ENCODE results near the gene ANKRD53.

Gene ANKRD53

GRCh38 chr2:70984576-70985282 is 6.3 kb downstream of the ANKRD53 start:
- H3K4me1 Mint-ChIP-seq, result peaks cover 17% of the 10 kb centered on the region

DNA sequence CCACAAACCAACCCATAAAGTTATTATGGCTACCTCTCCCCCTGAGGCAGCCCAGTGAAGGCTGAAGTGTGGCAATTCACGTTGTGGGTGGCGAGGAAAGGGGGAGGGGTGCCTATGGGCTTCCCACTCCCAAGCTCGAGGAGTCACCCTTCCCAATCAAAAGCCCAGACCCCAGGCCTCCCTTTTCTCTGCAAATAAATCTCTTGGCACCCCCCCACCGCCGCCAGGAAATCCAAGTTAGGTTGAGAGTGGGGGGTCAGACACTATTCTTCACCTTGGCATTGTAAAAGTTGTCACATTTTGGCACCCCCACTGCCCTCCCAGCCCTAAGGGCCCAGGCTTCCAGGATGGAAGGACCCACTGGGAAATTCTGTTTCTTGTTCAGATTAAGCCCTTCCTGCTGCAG is 6.9 kb downstream of the ANKRD53 start:
- no peak for DNase-seq
- H3K9me3 Mint-ChIP-seq, result no peaks in the 10 kb centered on the region
- H3K4me1 Mint-ChIP-seq, result peaks cover 17% of the 10 kb centered on the region
- CTCF ChIA-PET, result interaction anchor here (1.0 to 4.5 kb wide), 8 partner anchors 11 to 86 kb away, joined by 3 to 52 read pairs (median 5); no protein-coding TSS in a partner anchor
- no peak overlapping the region for H3K27ac Mint-ChIP-seq
- no peaks in the 10 kb centered on the region for H3K27me3 Mint-ChIP-seq
- H3K36me3 Mint-ChIP-seq, result peaks cover 32% of the 10 kb centered on the region
- H3K4me3 Mint-ChIP-seq, result no peak overlapping the region

More at GRCh38 chr2:70984576-70985282, 6.3 kb downstream of the ANKRD53 start:
- H3K27me3 Mint-ChIP-seq, result no peaks in the 10 kb centered on the region
- H3K36me3 Mint-ChIP-seq, result peaks cover 32% of the 10 kb centered on the region
- CTCF ChIA-PET, result interaction anchor here (0.7 to 4.5 kb wide), 13 partner anchors 8 to 117 kb away, joined by 3 to 52 read pairs (median 5); no protein-coding TSS in a partner anchor
- DNase-seq, result peak; percentile 89
- peak overlapping the region; percentile 33 for H3K4me3 Mint-ChIP-seq
- H3K9me3 Mint-ChIP-seq, result no peaks in the 10 kb centered on the region
- H3K27ac Mint-ChIP-seq, result peak overlapping the region; percentile 56

DNA sequence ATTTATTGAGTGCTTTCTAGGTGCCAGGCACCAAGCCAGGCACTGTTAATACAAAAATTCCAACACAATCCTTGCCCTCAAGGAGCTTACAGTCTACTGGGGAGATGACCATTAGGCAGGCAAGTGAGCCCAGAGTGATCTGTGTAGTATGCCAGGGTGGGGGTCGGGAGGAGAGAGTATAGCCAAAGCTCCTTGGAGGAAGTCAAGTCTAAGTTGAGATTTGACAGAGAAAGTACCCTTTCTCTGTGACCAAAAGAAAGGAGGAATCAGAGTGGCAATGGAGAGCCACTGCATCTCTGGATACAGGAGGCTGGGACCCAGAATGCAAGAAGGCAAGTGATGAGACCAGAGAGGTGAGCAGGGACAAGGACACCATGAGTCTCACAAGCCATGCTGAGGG is 7.5 kb downstream of the ANKRD53 start:
- peaks cover 34% of the 10 kb centered on the region for H3K36me3 Mint-ChIP-seq
- DNase-seq, result no peak
- no peaks in the 10 kb centered on the region for H3K9me3 Mint-ChIP-seq
- H3K4me3 Mint-ChIP-seq, result no peak overlapping the region
- H3K27me3 Mint-ChIP-seq, result no peaks in the 10 kb centered on the region
- peaks cover 17% of the 10 kb centered on the region for H3K4me1 Mint-ChIP-seq
- CTCF ChIA-PET, result interaction anchor here (3.7 to 4.5 kb wide), 2 partner anchors 11 to 15 kb away, joined by 12 to 52 read pairs; no protein-coding TSS in a partner anchor
- no peak overlapping the region for H3K27ac Mint-ChIP-seq

DNA sequence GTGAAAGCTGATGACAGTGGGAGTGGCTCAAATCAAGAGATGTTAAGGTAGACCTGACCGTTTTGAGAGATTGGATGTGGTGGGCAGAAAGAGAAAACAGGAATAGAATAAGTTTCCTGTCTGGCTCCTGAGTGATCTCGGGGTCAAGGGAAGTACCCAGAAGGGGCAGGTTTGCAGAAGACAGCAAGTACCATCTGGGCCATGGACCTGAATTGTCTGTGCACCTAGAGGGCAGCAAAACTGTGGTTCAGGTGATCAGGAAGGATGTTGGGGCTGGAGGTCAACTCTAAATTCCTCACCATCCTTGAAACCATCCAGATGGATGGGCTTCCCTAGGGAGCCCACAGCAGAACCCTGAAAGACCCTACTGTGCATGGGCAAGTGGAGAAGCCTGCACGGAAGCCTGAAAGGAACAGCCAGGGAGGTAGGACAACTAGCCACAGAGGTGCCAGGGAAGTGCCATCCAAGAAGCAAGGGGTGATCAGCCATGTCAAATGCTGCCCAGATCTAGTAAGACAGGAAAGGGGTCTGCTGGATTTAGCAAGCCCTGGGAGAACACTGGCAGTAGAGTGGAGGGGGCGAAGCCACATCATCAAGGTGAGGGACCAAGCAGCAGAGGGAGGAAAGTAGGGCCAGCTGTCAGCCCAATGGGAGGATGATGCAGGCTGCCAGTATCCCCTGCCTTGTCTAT is 8.2 kb downstream of the ANKRD53 start:
- CTCF ChIA-PET, result interaction anchor here (4.5 kb wide), 1 partner anchor 14 kb away, joined by 52 read pairs; no protein-coding TSS in a partner anchor
- peaks cover 18% of the 10 kb centered on the region for H3K4me1 Mint-ChIP-seq

GRCh38 chr2:70987386-70987785 is 9.0 kb downstream of the ANKRD53 start:
- H3K9me3 Mint-ChIP-seq, result no peaks in the 10 kb centered on the region
- no peak for DNase-seq
- CTCF ChIA-PET, result interaction anchor here (0.8 to 1.4 kb wide), 2 partner anchors 14 to 84 kb away, joined by 3 read pairs; no protein-coding TSS in a partner anchor
- H3K4me1 Mint-ChIP-seq, result peaks cover 20% of the 10 kb centered on the region
- H3K27ac Mint-ChIP-seq, result no peak overlapping the region
- no peak overlapping the region for H3K4me3 Mint-ChIP-seq
- H3K36me3 Mint-ChIP-seq, result peaks cover 40% of the 10 kb centered on the region
- no peaks in the 10 kb centered on the region for H3K27me3 Mint-ChIP-seq

More for the DNA sequence above, 8.2 kb downstream of the ANKRD53 start:
- DNase-seq, result no peak
- no peaks in the 10 kb centered on the region for H3K9me3 Mint-ChIP-seq
- no peaks in the 10 kb centered on the region for H3K27me3 Mint-ChIP-seq
- peaks cover 39% of the 10 kb centered on the region for H3K36me3 Mint-ChIP-seq
- no peak overlapping the region for H3K4me3 Mint-ChIP-seq
- no peak overlapping the region for H3K27ac Mint-ChIP-seq

GRCh38 chr2:70988151-70988550 is 9.7 kb downstream of the ANKRD53 start:
- CTCF ChIA-PET, result interaction anchor here (0.8 to 1.4 kb wide), 3 partner anchors 8 to 83 kb away, joined by 3 read pairs; no protein-coding TSS in a partner anchor
- no peaks in the 10 kb centered on the region for H3K27me3 Mint-ChIP-seq
- peaks cover 40% of the 10 kb centered on the region for H3K36me3 Mint-ChIP-seq
- DNase-seq, result no peak
- peaks cover 26% of the 10 kb centered on the region for H3K4me1 Mint-ChIP-seq
- H3K9me3 Mint-ChIP-seq, result no peaks in the 10 kb centered on the region
- no peak overlapping the region for H3K27ac Mint-ChIP-seq
- no peak overlapping the region for H3K4me3 Mint-ChIP-seq

- Mint-ChIP-seq H3K36me3 (peaks cover 42% of the 10 kb centered on the region), H3K9me3 (no peaks in the 10 kb centered on the region), H3K4me1 (peaks cover 34% of the 10 kb centered on the region), H3K27me3 (no peaks in the 10 kb centered on the region), H3K27ac (no peak overlapping the region), H3K4me3 (no peak overlapping the region)
- CTCF ChIA-PET, result interaction anchor here (1.1 kb wide), 1 partner anchor 8 kb away, joined by 3 read pairs; no protein-coding TSS in a partner anchor
- DNase-seq, result no peak
Observed at GRCh38 chr2:70988726-70989648, 10.6 kb downstream of the ANKRD53 start.

- CTCF ChIA-PET, result interaction anchor here (0.6 kb wide), 1 partner anchor 11 kb away, joined by 3 read pairs; no protein-coding TSS in a partner anchor
- no peaks in the 10 kb centered on the region for H3K9me3 Mint-ChIP-seq
- no peak overlapping the region for H3K4me3 Mint-ChIP-seq
- H3K36me3 Mint-ChIP-seq, result peaks cover 43% of the 10 kb centered on the region
- H3K27me3 Mint-ChIP-seq, result no peaks in the 10 kb centered on the region
- H3K27ac Mint-ChIP-seq, result no peak overlapping the region
- no peak for DNase-seq
- peaks cover 25% of the 10 kb centered on the region for H3K4me1 Mint-ChIP-seq
Observed at GRCh38 chr2:70990216-70990615, 11.8 kb downstream of the ANKRD53 start.

DNA sequence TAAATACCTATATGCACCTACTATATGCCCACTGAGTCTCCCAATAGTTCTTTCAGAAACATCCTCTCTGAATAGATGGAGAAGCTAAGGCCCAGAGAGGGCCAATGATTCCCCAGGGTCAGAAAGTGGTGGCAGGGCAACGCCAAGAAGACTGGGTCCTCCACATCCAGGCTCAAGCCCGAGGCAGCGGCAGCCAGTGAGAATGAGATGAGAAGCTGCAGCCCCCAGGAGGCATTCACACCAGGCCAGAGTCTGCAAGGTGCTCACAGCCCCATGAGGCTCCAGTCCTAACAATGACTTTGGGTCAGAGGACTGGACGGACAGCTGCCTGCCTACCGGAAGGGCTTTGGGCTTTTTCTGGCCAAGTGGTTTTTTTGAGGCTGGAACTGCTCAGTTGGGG is 12.7 kb downstream of the ANKRD53 start:
- H3K27ac Mint-ChIP-seq, result no peak overlapping the region
- DNase-seq, result no peak
- no peaks in the 10 kb centered on the region for H3K27me3 Mint-ChIP-seq
- no peaks in the 10 kb centered on the region for H3K9me3 Mint-ChIP-seq
- no peak overlapping the region for H3K4me3 Mint-ChIP-seq
- peaks cover 25% of the 10 kb centered on the region for H3K4me1 Mint-ChIP-seq
- H3K36me3 Mint-ChIP-seq, result peaks cover 38% of the 10 kb centered on the region
- CTCF ChIA-PET, result interaction anchor here (1.7 kb wide), 1 partner anchor 26 kb away, joined by 7 read pairs; no protein-coding TSS in a partner anchor

DNA sequence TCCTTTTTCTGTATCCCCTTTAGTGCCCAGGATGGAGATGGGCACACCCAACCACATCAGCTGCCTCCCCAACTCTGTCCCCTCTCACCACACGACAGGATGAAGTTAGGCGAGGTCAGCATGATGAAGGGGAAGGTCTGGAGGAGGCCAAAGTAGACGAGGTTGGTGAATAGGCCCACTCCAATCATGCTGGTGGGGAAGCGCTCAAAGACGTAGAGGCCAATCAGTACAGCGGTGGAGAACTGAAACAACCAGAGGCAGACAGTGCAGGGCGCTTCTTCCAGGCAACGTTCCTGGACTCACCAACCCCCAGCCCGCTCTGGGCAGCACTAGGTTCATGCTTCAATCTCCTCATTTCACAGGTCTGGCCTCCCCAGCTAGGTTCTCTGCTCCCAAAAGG is 13.3 kb downstream of the ANKRD53 start:
- no peak for DNase-seq
- Mint-ChIP-seq H3K4me3 (no peak overlapping the region), H3K9me3 (no peaks in the 10 kb centered on the region), H3K27ac (no peak overlapping the region), H3K4me1 (peaks cover 25% of the 10 kb centered on the region), H3K27me3 (no peaks in the 10 kb centered on the region), H3K36me3 (peaks cover 33% of the 10 kb centered on the region)
- CTCF ChIA-PET, result interaction anchor here (1.2 to 2.5 kb wide), 3 partner anchors 8 to 122 kb away, joined by 3 to 23 read pairs (median 7); no protein-coding TSS in a partner anchor

DNA sequence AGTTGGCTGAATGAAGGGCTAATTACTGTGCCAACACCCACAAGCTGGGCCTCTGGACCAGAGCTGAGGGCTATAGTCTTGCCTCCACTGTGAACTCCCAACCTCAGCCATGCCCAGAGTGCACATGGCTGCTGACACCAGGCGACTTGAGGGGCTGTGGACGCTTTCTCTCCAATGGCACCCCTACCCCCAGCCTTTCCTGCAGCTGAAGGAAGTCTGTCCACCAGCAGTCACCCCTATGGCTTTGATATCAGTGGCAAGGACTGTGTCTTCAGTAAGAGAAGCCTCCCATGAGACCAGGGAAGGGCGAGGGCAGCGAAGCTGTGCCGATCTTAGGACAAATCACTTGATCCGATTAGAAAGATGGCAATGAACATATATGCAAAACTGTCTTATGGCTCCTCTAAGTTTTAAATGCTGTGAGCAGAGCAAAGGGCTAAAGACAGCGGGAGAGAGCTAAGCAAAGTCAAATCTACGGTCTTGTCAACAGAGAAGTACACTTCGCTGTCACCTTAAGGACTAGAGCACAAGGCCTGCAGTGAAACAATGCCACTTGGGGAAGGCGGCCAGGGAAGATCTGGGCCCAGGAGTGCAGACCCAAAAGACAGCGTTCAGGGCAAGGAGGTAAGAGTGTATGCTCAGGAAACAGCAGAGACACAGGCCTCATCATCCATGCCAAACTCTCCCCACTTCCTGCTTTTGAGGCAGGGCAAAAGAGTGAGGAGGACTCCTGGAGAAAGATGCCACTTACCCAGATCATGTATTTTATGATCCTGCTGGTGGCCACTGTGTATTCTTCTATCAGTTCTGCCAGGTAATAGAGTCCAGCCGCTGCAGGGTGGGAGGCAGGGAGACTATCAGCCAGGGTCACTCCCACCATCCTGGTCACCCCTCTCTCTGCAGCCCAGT is 14.8 kb downstream of the ANKRD53 start:
- H3K4me3 Mint-ChIP-seq, result peak overlapping the region; percentile 92
- H3K36me3 Mint-ChIP-seq, result peaks cover 24% of the 10 kb centered on the region
- no peaks in the 10 kb centered on the region for H3K27me3 Mint-ChIP-seq
- H3K27ac Mint-ChIP-seq, result peak overlapping the region; percentile 89
- H3K4me1 Mint-ChIP-seq, result peaks cover 25% of the 10 kb centered on the region
- DNase-seq, result no peak
- CTCF ChIA-PET, result interaction anchor here (1.2 to 2.5 kb wide), 2 partner anchors 8 to 10 kb away, joined by 3 to 23 read pairs; no protein-coding TSS in a partner anchor
- no peaks in the 10 kb centered on the region for H3K9me3 Mint-ChIP-seq

DNA sequence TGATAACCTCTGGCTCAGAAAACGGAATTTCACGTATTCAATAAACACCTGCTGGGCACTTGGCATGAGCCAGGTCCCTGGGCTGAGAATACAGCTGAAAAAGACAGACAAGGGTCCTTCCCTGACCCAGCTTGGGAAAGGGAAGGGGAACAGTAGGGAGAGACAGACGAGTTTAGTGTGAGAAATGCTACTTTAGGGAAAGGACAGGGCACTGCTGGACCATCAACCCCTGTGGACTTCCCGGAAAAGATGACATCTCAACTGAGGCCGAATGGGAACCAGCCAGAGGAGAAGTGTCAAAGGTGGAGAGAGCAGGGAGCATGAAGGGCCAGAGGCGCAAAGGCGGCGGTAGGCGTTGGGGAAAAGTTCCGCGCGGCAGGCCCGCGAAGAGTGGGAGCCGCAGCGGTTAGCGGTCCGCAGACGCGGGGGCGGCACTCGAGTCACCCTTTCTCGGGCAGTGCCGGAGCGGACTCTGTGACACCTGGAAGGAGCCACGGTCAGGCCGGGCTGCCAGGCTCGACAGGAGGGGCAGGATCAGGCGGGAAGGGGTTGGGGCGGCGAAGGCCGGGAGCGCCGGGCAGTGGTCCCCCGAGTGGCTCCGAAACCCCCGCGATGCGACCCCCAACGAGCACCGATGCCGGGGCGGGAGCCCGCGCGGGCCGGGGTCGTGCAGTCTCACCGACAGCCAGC is 15.7 kb downstream of the ANKRD53 start:
- CTCF ChIA-PET, result interaction anchor here (2.5 kb wide), 1 partner anchor 11 kb away, joined by 23 read pairs; no protein-coding TSS in a partner anchor
- peak; percentile 45 for DNase-seq
- H3K9me3 Mint-ChIP-seq, result no peaks in the 10 kb centered on the region
- H3K27ac Mint-ChIP-seq, result peak overlapping the region; percentile 89
- peak overlapping the region; percentile 92 for H3K4me3 Mint-ChIP-seq
- peaks cover 16% of the 10 kb centered on the region for H3K36me3 Mint-ChIP-seq
- peaks cover 32% of the 10 kb centered on the region for H3K4me1 Mint-ChIP-seq
- no peaks in the 10 kb centered on the region for H3K27me3 Mint-ChIP-seq
